Occipital lobe (tissue), 2 donors: ENCODE measurements around the gene ZBTB16. TPM values are rescaled to one million over a fixed set of nuclear protein-coding genes. Genes with fewer than 3 reads are reported as not detected.

Experiments
- DNase-seq: peaks from one replicate; lab custom pipeline; 2025; lab: John Stamatoyannopoulos, UW
- total RNA-seq: library from RNA; depleted of rRNA; stranded (reverse); fragments of >200 nt; gene quantifications from one replicate; pipeline ENCODE4 v1.2.3, GENCODE V29; 2014

The ZBTB16 gene
- total RNA-seq, 1 donor from 2014 or later: 9.7 TPM

GRCh38 chr11:114064216-114064615 lies 4.7 kb downstream of the ZBTB16 start:
- DNase-seq: no peak

GRCh38 chr11:114065094-114065493 lies 5.6 kb downstream of the ZBTB16 start:
- no peak for DNase-seq

- no peak for DNase-seq
These were observed 6.6 kb downstream of the ZBTB16 start for GRCh38 chr11:114066046-114066648.

GRCh38 chr11:114068327-114068726 lies 8.8 kb downstream of the ZBTB16 start:
- no peak for DNase-seq

- DNase-seq: no peak
These were observed 11.1 kb downstream of the ZBTB16 start for GRCh38 chr11:114070464-114071139.

GRCh38 chr11:114073007-114073827 lies 13.7 kb downstream of the ZBTB16 start:
- no peak for DNase-seq

GRCh38 chr11:114073828-114074381 lies 14.4 kb downstream of the ZBTB16 start:
- no peak for DNase-seq

- no peak for DNase-seq
These were observed 15.2 kb downstream of the ZBTB16 start for GRCh38 chr11:114074546-114075343.

GRCh38 chr11:114075344-114075610 lies 15.8 kb downstream of the ZBTB16 start:
- no peak for DNase-seq

- peak; percentile 39 for DNase-seq
These were observed 16.5 kb downstream of the ZBTB16 start for GRCh38 chr11:114075891-114076441.

- DNase-seq: no peak
These were observed 17.4 kb downstream of the ZBTB16 start for GRCh38 chr11:114076921-114077331.

- no peak for DNase-seq
These were observed 18.2 kb downstream of the ZBTB16 start for GRCh38 chr11:114077482-114078305.

GRCh38 chr11:114078423-114078822 lies 18.9 kb downstream of the ZBTB16 start:
- DNase-seq: no peak

- no peak for DNase-seq
These were observed 20.1 kb downstream of the ZBTB16 start for GRCh38 chr11:114079511-114080065.

GRCh38 chr11:114080219-114080618 lies 20.7 kb downstream of the ZBTB16 start:
- DNase-seq: no peak

GRCh38 chr11:114080769-114081168 lies 21.3 kb downstream of the ZBTB16 start:
- DNase-seq: no peak

- DNase-seq: no peak
These were observed 22.3 kb downstream of the ZBTB16 start for GRCh38 chr11:114081641-114082414.

GRCh38 chr11:114082415-114082748 lies 22.9 kb downstream of the ZBTB16 start:
- no peak for DNase-seq

- no peak for DNase-seq
These were observed 23.3 kb downstream of the ZBTB16 start for GRCh38 chr11:114082767-114083181.
